Cardiac muscle cell (in vitro differentiated cells and primary cell): ENCODE data around the gene PLEKHO2. TPM values are rescaled to one million over a fixed set of nuclear protein-coding genes. Genes with fewer than 3 reads are reported as not detected.
A peak's percentile ranks its signal among the peaks of the same experiment; 100 is the strongest.

ENCODE experiments used
- DNase-seq, 2 donors: peaks; one replicate each; pipeline versions ENCODE4 v3.0.0 to v3.0.0-alpha.2; 2010 to 2017; ENCODE audit warnings: low read depth in 1 of 2, low spot score in 1 of 2
- H3K27ac ChIP-seq: fragments of 200-600 bp; sonication (generic); 2 replicates; pipeline ENCODE4 v1.5.1; 2016
- H3K27me3 ChIP-seq: fragments of 200-600 bp; sonication (generic); 2 replicates; pipeline ENCODE4 v1.6.0; 2016; ENCODE audit warnings: control low read depth
- H3K36me3 ChIP-seq: fragments of 200-600 bp; sonication (generic); 2 replicates; pipeline ENCODE4 v1.5.1; 2016; ENCODE audit warnings: control low read depth
- H3K4me1 ChIP-seq: fragments of 200-600 bp; sonication (generic); 2 replicates; pipeline ENCODE4 v1.8.1; 2017; ENCODE audit warnings: low read depth, mild to moderate bottlenecking, mixed run types
- H3K4me3 ChIP-seq: fragments of 200-600 bp; sonication (generic); 2 replicates; pipeline ENCODE4 v1.5.1; 2016; ENCODE audit warnings: mild to moderate bottlenecking
- H3K9me3 ChIP-seq: fragments of 200-600 bp; sonication (generic); 2 replicates; pipeline ENCODE4 v1.5.1; 2017; ENCODE audit warnings: low read depth, mild to moderate bottlenecking, control low read depth
- polyA plus RNA-seq: library from polyadenylated mRNA; unstranded; fragments of >200 nt; fragmentation: Nextera tagmentation; extraction: Ambion mirVana; gene quantifications from 2 replicates; pipeline ENCODE4 v1.2.1, GENCODE V29; 2016
- total RNA-seq: library from RNA; depleted of rRNA; stranded (reverse); fragments of >200 nt; gene quantifications from 2 replicates; pipeline ENCODE4 v1.2.3, GENCODE V29; 2016
- TF ChIP-seq, protein P1 (sequence below): IDR thresholded peaks from 2 replicates; pipeline ENCODE4 v1.5.1; 2012; ENCODE audit warnings: low read depth, mild to moderate bottlenecking, low read length

Gene PLEKHO2
- total and polyA plus RNA-seq, 2 experiments from 2014 or later, result 9.3 to 9.4 TPM

DNA sequence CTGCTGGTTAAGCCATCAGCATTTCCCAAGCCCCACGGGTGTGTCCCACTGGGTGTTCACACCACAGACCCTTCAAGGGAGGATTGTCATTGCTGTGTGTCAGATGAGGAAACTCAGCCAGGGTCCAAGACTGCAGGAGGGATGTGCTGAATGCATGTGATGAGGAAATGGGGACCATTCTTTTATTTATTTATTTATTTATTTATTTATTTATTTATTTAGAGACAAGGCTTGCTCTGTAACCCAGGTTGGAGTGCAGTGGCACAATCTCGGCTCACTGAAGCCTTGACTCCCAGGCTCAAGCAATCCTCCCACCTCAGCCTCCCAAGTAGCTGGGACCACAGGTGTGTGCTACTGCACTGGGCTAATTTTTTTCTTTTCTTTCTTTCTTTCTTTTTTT is 37.1 kb upstream of the PLEKHO2 start:
- TF ChIP-seq, protein P1, sequence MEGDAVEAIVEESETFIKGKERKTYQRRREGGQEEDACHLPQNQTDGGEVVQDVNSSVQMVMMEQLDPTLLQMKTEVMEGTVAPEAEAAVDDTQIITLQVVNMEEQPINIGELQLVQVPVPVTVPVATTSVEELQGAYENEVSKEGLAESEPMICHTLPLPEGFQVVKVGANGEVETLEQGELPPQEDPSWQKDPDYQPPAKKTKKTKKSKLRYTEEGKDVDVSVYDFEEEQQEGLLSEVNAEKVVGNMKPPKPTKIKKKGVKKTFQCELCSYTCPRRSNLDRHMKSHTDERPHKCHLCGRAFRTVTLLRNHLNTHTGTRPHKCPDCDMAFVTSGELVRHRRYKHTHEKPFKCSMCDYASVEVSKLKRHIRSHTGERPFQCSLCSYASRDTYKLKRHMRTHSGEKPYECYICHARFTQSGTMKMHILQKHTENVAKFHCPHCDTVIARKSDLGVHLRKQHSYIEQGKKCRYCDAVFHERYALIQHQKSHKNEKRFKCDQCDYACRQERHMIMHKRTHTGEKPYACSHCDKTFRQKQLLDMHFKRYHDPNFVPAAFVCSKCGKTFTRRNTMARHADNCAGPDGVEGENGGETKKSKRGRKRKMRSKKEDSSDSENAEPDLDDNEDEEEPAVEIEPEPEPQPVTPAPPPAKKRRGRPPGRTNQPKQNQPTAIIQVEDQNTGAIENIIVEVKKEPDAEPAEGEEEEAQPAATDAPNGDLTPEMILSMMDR, result no peak
- no peak for DNase-seq
- Histone ChIP-seq H3K9me3 (no peaks in the 10 kb centered on the region), H3K36me3 (no peaks in the 10 kb centered on the region), H3K4me3 (no peak overlapping the region), H3K4me1 (peaks cover 48% of the 10 kb centered on the region), H3K27ac (peak overlapping the region; percentile 75), H3K27me3 (no peaks in the 10 kb centered on the region)

DNA sequence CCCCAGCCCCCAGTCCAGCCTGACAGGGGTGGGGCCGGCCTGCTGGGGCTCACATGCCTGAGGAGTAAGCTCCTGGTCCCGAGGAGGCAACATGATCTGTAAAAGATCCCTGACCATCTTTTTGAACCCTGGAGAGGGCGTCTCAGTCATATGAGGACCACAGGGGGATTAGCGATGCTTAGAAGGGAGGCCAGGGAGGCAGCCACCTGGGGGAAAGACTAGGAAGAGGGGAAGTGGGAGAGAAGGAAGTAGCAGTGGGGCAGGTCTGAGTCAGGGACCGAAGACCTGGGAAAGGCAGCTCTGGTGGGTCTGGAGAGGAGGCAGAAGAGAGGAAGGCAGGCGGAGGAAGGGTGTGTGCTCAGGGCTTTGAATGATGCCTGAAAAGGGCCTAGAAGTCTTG is 35.2 kb upstream of the PLEKHO2 start:
- H3K27ac ChIP-seq, result peak overlapping the region; percentile 67
- TF ChIP-seq, protein P1, result no peak
- H3K4me1 ChIP-seq, result peaks cover 50% of the 10 kb centered on the region

DNA sequence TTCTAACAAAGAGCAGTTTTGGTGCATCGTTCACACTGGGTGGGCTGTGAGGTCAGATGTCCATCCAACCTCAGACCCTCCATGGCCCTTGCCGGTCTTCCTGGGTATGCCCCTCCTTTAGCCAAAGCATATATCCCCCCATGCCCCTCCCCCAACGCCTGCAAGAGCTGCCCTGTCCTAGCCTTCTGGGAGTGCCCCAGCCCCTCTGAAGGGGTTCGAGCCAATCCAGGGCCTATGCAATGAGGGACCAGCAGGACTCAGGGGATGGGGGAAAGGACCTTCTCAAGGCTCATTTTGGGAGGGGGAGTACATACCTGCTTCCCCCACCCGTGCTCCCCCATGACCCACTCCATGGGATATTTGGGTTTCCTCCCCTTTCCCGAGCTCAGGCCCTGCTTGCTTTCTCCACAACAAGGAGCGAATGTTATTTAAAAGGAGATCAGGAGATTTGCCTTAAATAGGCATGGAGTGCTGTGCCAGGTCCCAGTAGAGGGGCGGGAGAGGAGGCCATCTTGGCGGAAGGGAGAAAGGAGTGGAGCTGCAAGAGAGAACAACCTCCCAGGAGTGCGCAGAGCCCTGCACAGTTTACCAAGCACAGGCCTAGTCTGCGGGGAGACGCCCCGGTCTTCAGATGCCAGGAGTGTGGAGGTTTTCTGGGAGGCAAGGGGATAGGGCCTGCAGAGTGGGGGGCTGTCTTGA is 34.5 kb upstream of the PLEKHO2 start:
- no peak overlapping the region for H3K4me3 ChIP-seq
- TF ChIP-seq, protein P1, result no peak
- peak overlapping the region; percentile 67 for H3K27ac ChIP-seq
- no peaks in the 10 kb centered on the region for H3K36me3 ChIP-seq
- H3K4me1 ChIP-seq, result peaks cover 47% of the 10 kb centered on the region
- H3K9me3 ChIP-seq, result no peaks in the 10 kb centered on the region
- DNase-seq, result peak in 1 of 2 donors; percentile 34
- no peaks in the 10 kb centered on the region for H3K27me3 ChIP-seq

More for the DNA sequence above, 35.2 kb upstream of the PLEKHO2 start:
- Histone ChIP-seq H3K27me3 (no peaks in the 10 kb centered on the region), H3K4me3 (no peak overlapping the region), H3K9me3 (no peaks in the 10 kb centered on the region), H3K36me3 (no peaks in the 10 kb centered on the region)
- DNase-seq, result no peak

GRCh38 chr15:64807751-64808222 is 33.9 kb upstream of the PLEKHO2 start:
- H3K36me3 ChIP-seq, result no peaks in the 10 kb centered on the region
- no peak for DNase-seq
- no peak overlapping the region for H3K4me3 ChIP-seq
- H3K27ac ChIP-seq, result peak overlapping the region; percentile 67
- TF ChIP-seq, protein P1, result no peak
- H3K4me1 ChIP-seq, result peaks cover 44% of the 10 kb centered on the region
- no peaks in the 10 kb centered on the region for H3K27me3 ChIP-seq
- H3K9me3 ChIP-seq, result no peaks in the 10 kb centered on the region

GRCh38 chr15:64808785-64809453 is 32.8 kb upstream of the PLEKHO2 start:
- Histone ChIP-seq H3K27me3 (no peaks in the 10 kb centered on the region), H3K4me3 (no peak overlapping the region), H3K27ac (peak overlapping the region; percentile 13), H3K4me1 (peaks cover 37% of the 10 kb centered on the region), H3K9me3 (no peaks in the 10 kb centered on the region), H3K36me3 (no peaks in the 10 kb centered on the region)
- TF ChIP-seq, protein P1, result no peak
- no peak for DNase-seq
